ENCODE results near the gene GTF3C5. TPM values are rescaled to one million over a fixed set of nuclear protein-coding genes. Genes with fewer than 3 reads are reported as not detected.

GTF3C5 gene
- total RNA-seq, 1 experiment from 2014 or later = 104 TPM

DNA sequence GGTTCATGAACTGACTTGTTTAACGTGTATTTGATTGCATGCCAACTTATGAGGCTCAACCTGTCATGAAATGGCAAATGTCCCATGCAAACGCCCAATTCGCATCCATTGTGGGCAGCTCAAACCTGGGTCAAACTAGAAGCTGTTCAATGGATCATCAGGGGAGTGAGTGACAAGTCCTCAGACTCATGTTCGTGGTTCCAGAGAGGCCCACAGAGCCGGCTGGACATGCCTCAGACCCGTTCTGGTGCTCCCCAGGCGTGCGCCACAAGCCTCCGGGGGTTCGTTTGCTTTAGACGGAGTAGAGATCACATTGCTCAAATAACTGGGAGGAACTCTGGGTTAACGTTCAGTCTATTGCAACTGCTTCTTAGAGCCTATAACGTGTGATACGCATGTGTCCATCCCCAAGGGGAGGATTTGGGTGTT is 37.3 kb upstream of the GTF3C5 start (continued):
- no peak for TF ChIP-seq KAT7 (CRISPR knock-in tag; IDR thresholded peaks at IDR 0.05; ENCODE audit: borderline replicate concordance)
- TF ChIP-seq, protein P1, sequence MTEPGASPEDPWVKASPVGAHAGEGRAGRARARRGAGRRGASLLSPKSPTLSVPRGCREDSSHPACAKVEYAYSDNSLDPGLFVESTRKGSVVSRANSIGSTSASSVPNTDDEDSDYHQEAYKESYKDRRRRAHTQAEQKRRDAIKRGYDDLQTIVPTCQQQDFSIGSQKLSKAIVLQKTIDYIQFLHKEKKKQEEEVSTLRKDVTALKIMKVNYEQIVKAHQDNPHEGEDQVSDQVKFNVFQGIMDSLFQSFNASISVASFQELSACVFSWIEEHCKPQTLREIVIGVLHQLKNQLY (CRISPR knock-in tag; IDR thresholded peaks at IDR 0.05) = no peak
- no peak for TF ChIP-seq ZNF263 (CRISPR knock-in tag; IDR thresholded peaks at IDR 0.05; ENCODE audit: low read depth)
- TF ChIP-seq, protein P2, sequence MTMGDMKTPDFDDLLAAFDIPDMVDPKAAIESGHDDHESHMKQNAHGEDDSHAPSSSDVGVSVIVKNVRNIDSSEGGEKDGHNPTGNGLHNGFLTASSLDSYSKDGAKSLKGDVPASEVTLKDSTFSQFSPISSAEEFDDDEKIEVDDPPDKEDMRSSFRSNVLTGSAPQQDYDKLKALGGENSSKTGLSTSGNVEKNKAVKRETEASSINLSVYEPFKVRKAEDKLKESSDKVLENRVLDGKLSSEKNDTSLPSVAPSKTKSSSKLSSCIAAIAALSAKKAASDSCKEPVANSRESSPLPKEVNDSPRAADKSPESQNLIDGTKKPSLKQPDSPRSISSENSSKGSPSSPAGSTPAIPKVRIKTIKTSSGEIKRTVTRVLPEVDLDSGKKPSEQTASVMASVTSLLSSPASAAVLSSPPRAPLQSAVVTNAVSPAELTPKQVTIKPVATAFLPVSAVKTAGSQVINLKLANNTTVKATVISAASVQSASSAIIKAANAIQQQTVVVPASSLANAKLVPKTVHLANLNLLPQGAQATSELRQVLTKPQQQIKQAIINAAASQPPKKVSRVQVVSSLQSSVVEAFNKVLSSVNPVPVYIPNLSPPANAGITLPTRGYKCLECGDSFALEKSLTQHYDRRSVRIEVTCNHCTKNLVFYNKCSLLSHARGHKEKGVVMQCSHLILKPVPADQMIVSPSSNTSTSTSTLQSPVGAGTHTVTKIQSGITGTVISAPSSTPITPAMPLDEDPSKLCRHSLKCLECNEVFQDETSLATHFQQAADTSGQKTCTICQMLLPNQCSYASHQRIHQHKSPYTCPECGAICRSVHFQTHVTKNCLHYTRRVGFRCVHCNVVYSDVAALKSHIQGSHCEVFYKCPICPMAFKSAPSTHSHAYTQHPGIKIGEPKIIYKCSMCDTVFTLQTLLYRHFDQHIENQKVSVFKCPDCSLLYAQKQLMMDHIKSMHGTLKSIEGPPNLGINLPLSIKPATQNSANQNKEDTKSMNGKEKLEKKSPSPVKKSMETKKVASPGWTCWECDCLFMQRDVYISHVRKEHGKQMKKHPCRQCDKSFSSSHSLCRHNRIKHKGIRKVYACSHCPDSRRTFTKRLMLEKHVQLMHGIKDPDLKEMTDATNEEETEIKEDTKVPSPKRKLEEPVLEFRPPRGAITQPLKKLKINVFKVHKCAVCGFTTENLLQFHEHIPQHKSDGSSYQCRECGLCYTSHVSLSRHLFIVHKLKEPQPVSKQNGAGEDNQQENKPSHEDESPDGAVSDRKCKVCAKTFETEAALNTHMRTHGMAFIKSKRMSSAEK (CRISPR knock-in tag; IDR thresholded peaks at IDR 0.05; ENCODE audit: borderline replicate concordance) = no peak
- TF ChIP-seq, protein P3, sequence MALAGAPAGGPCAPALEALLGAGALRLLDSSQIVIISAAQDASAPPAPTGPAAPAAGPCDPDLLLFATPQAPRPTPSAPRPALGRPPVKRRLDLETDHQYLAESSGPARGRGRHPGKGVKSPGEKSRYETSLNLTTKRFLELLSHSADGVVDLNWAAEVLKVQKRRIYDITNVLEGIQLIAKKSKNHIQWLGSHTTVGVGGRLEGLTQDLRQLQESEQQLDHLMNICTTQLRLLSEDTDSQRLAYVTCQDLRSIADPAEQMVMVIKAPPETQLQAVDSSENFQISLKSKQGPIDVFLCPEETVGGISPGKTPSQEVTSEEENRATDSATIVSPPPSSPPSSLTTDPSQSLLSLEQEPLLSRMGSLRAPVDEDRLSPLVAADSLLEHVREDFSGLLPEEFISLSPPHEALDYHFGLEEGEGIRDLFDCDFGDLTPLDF (CRISPR knock-in tag; IDR thresholded peaks at IDR 0.05) = no peak

DNA sequence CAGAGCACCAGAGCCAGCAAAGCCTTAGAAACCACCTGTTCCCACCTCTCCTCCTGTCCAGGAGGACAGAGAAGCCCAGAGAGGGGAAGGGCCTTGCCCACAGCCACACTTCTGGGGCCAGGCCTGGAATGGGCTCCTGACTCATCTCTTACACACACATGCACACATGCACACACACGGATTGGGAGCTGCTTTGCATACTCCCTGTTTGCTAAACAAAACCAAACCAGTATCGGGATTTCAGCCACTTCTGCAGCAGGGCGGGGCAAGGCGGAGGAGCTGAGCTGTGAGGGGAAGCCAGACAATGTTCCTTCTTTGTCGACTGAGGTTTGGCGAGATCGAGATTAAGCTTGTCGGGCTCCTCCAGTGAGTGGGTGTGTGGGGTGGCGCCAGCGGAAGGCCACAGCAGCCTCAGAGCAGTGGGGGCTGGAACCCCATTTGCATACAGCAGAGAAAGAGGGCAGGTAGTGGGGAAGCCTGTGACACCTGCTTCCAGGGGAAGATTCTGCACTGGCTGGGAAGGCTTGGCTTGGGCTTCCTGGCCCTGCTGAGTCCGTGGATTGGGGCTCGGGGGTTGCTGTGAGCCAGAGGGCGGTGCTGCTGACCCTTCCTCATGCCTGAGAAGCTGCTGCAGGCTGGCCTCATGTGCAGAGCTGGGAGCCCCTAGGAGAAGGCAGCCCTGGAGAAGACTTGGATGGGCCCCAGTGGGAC is 36.2 kb upstream of the GTF3C5 start:
- no peak for DNase-seq (ENCODE audit: low spot score)
- peaks cover 37% of the 10 kb centered on the region for H3K4me1 Mint-ChIP-seq
- ATAC-seq = peak; percentile 31
- H3K36me3 Mint-ChIP-seq = no peaks in the 10 kb centered on the region
- H3K27ac Mint-ChIP-seq = no peak overlapping the region
- peaks cover 5% of the 10 kb centered on the region for H3K9me3 Mint-ChIP-seq
- TF ChIP-seq FOXK1 (CRISPR knock-in tag; IDR thresholded peaks at IDR 0.05) = no peak
- TF ChIP-seq IRF2 (CRISPR knock-in tag; IDR thresholded peaks at IDR 0.05; ENCODE audit: borderline replicate concordance, low read depth) = no peak
- TF ChIP-seq FOXP1 (CRISPR knock-in tag; IDR thresholded peaks at IDR 0.05; ENCODE audit: borderline replicate concordance) = no peak
- no peak for TF ChIP-seq CREB1 (CRISPR knock-in tag; IDR thresholded peaks at IDR 0.05)
- TF ChIP-seq, protein P4, sequence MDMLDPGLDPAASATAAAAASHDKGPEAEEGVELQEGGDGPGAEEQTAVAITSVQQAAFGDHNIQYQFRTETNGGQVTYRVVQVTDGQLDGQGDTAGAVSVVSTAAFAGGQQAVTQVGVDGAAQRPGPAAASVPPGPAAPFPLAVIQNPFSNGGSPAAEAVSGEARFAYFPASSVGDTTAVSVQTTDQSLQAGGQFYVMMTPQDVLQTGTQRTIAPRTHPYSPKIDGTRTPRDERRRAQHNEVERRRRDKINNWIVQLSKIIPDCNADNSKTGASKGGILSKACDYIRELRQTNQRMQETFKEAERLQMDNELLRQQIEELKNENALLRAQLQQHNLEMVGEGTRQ (CRISPR knock-in tag; IDR thresholded peaks at IDR 0.05) = no peak
- no peak for TF ChIP-seq TP53 (CRISPR knock-in tag; IDR thresholded peaks at IDR 0.05)
- no peak for TF ChIP-seq CREM (CRISPR knock-in tag; IDR thresholded peaks at IDR 0.05)
- TF ChIP-seq, protein P5, sequence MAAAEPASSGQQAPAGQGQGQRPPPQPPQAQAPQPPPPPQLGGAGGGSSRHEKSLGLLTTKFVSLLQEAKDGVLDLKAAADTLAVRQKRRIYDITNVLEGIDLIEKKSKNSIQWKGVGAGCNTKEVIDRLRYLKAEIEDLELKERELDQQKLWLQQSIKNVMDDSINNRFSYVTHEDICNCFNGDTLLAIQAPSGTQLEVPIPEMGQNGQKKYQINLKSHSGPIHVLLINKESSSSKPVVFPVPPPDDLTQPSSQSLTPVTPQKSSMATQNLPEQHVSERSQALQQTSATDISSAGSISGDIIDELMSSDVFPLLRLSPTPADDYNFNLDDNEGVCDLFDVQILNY (CRISPR knock-in tag; IDR thresholded peaks at IDR 0.05) = no peak
- no peak for TF ChIP-seq ZNF396 (CRISPR knock-in tag; IDR thresholded peaks at IDR 0.05; ENCODE audit: borderline replicate concordance)
- TF ChIP-seq SMAD4 (CRISPR knock-in tag; IDR thresholded peaks at IDR 0.05) = no peak
- TF ChIP-seq ZNF138 (CRISPR knock-in tag; conservative IDR thresholded peaks at IDR 0.05) = no peak
- no peak for TF ChIP-seq RELA (CRISPR knock-in tag; IDR thresholded peaks at IDR 0.05; ENCODE audit: borderline replicate concordance)
- TF ChIP-seq, protein P6, sequence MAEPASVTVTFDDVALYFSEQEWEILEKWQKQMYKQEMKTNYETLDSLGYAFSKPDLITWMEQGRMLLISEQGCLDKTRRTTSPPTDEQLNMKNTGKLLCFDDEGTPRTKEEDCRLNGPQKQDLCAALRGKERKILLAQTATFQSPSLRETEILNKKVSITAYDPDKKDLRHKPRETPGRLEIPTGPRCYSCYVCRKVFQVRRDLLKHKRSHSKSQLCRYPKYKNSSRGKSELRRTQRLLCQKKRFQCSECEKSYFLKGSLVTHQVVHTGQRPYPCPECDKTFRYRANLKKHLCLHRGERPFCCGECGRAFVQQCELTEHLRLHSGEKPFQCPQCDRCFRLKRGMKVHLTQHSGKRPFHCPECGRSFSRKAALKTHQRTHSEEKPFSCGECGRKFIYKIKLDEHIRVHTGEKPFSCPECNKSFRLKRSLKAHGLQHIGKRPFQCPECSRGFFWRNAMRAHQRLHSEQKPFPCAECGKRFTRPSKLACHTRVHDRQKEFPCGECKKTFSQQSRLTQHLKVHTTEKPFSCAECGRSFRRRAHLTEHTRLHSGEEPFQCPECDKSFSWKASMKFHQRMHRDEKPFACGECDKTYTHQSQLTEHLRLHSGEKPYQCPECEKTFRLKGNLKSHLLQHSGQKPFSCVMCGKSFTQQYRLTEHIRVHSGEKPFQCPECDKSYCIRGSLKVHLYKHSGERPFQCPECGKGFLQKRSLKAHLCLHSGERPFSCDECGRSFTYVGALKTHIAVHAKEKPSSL (CRISPR knock-in tag; conservative IDR thresholded peaks at IDR 0.05) = no peak
- H3K27me3 Mint-ChIP-seq (ENCODE audit: low read depth) = peaks cover 4% of the 10 kb centered on the region; the same call in 1 of the 2 replicates
- CTCF ChIA-PET = interaction anchor here (1.2 to 3.8 kb wide), 6 partner anchors 9 to 150 kb away, joined by 4 to 25 read pairs (median 6); partner anchors contain the start of genes GFI1B and GTF3C5
- POLR2A ChIA-PET = no interaction called here
- no peak overlapping the region for H3K4me3 Mint-ChIP-seq

Data from WTC11 (cell line).